Pancreas (tissue), 10 donors: Measurements from ENCODE around the gene GLP2R. TPM values are rescaled to one million over a fixed set of nuclear protein-coding genes. Genes with fewer than 3 reads are reported as not detected.
A peak's percentile ranks its signal among the peaks of the same experiment; 100 is the strongest.

ENCODE experiments used
- ATAC-seq, 4 donors: fragments of 200-7000 bp; cut with Tn5 transposase; one replicate each; pipeline versions ENCODE4 v1.8.0 to v1.9.1; 2020; ENCODE audit warnings: mild to moderate bottlenecking in 4 of 4, moderate library complexity in 4 of 4
- DNase-seq, 6 donors: peaks; one replicate each; pipeline ENCODE4 v3.0.0-alpha.2; 2020
- FAIRE-seq: peaks from 2 replicates; lab custom pipeline; 2012; peaks lifted over from hg19 to GRCh38; lab: Jason Lieb, UNC
- H3K27ac ChIP-seq, 4 donors: fragments of 200-600 bp; sonication (generic); 1 replicate in 3 of 4; 2 replicates in 1 of 4; pipeline versions ENCODE4 v1.5.0 to v1.8.0; 2020
- H3K27me3 ChIP-seq, 4 donors: fragments of 200-600 bp; one replicate each; pipeline ENCODE4 v1.8.0; 2021
- H3K36me3 ChIP-seq, 3 donors: fragments of 200-600 bp; sonication (generic) in 1 of 3; one replicate each; pipeline versions ENCODE4 v1.5.0 to v1.8.0; 2020 to 2021
- H3K4me1 ChIP-seq, 3 donors: fragments of 200-600 bp; one replicate each; pipeline ENCODE4 v1.8.0; 2021
- H3K4me3 ChIP-seq, 4 donors: fragments of 200-600 bp; sonication (generic) in 2 of 4; one replicate each; pipeline versions ENCODE4 v1.5.0 to v1.8.0; 2020 to 2021
- H3K9me3 ChIP-seq, 4 donors: fragments of 200-600 bp; one replicate each; pipeline ENCODE4 v1.8.0; 2021
- WGBS, 2 donors: extraction: QIAGEN DNeasy Blood & Tissue Kit; methylation state at CpG; one replicate each; pipeline ENCODE4 v1.1.7; 2013; 5-methylcytosine and 5-hydroxymethylcytosine counted together
- intact Hi-C, 3 donors: fragments of 100-400 bp; cut with DNase I; formaldehyde crosslinking; loops; one replicate each; pipeline versions ENCODE4 v1.11.1 to v1.14.2; 2022
- polyA plus RNA-seq, 2 donors: library from polyadenylated mRNA; stranded (reverse); fragments of 200-250 nt; gene quantifications; one replicate each; pipeline ENCODE4 v1.2.3, GENCODE V29; 2013
- total RNA-seq, 6 donors: library from RNA; stranded (reverse); fragmentation: NEBNext Ultra II Directional in 4 of 6; extraction: Animal tissue kit (Norgen Biotek cat#: 25700) in 4 of 6; gene quantifications; one replicate each; pipeline versions ENCODE4 v1.2.1 to v1.2.4, GENCODE V29; 2021 to 2023
- TF ChIP-seq, protein P1 (sequence below), 4 donors: fragments of 200-600 bp; sonication (generic) in 3 of 4; IDR thresholded peaks; one replicate each; pipeline versions ENCODE4 v1.5.0 to v1.8.0; 2021; ENCODE audit warnings: antibody characterized with exemption in 4 of 4
- donor health status: healthy with polysubstance abuse.
- donor health status: DM: no; HTN: no; CAD: no; lungs with moderate emphysema.
- donor health status: DM: no; HTN: no; CAD: no.
- donor health status: control.
- donor health status: control.
- donor health status: Bipolar disorder and iron deficiency.
- donor health status: DM: yes; HTN: yes; CAD: no.
- donor health status: DM: no; HTN: no; CAD: no.
- donor health status: DM: no; HTN: no; CAD: no.
- donor health status: DM: yes; HTN: yes; CAD: no.

The GLP2R gene
- total and polyA plus RNA-seq, 8 donors, result 0.39 to 1.7 (median 0.97) TPM

DNA sequence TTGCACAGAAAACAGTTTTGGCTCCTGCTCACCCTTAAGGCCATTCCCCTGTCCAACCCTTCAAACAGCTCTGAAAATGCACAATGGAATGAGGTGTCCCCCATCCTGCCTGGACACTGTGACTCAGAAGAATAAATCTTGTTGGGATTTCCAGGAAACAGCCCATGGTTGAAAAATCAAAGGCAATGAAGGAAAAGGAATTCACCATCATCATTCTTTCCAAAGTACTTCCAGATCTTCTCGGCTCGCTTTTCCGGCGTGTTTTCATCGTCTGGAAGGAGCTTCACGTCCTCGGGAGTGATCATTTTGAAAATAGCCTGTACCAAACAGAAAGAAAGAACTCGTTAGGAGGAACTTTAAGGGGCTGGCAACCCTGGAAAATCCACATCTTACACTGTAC is 75.1 kb downstream of the GLP2R start:
- intact Hi-C loops, result no loop called here
- no peaks in the 10 kb centered on the region for H3K36me3 ChIP-seq
- TF ChIP-seq, protein P1, sequence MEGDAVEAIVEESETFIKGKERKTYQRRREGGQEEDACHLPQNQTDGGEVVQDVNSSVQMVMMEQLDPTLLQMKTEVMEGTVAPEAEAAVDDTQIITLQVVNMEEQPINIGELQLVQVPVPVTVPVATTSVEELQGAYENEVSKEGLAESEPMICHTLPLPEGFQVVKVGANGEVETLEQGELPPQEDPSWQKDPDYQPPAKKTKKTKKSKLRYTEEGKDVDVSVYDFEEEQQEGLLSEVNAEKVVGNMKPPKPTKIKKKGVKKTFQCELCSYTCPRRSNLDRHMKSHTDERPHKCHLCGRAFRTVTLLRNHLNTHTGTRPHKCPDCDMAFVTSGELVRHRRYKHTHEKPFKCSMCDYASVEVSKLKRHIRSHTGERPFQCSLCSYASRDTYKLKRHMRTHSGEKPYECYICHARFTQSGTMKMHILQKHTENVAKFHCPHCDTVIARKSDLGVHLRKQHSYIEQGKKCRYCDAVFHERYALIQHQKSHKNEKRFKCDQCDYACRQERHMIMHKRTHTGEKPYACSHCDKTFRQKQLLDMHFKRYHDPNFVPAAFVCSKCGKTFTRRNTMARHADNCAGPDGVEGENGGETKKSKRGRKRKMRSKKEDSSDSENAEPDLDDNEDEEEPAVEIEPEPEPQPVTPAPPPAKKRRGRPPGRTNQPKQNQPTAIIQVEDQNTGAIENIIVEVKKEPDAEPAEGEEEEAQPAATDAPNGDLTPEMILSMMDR (IDR thresholded peaks at IDR 0.05), result no peak
- H3K27me3 ChIP-seq, result no peaks in the 10 kb centered on the region
- H3K9me3 ChIP-seq, result no peaks in the 10 kb centered on the region
- H3K27ac ChIP-seq, result peak overlapping the region in 1 of 4 donors; percentile 17
- 51 to 62% methylated on average over 8 of the region's 8 CpGs for WGBS, 2 donors
- H3K4me3 ChIP-seq, result no peak overlapping the region
- H3K4me1 ChIP-seq, result no peaks in the 10 kb centered on the region
- DNase-seq (no peak), FAIRE-seq (no peak), ATAC-seq (peak in 2 of 4 donors; percentile 23 to 48)

DNA sequence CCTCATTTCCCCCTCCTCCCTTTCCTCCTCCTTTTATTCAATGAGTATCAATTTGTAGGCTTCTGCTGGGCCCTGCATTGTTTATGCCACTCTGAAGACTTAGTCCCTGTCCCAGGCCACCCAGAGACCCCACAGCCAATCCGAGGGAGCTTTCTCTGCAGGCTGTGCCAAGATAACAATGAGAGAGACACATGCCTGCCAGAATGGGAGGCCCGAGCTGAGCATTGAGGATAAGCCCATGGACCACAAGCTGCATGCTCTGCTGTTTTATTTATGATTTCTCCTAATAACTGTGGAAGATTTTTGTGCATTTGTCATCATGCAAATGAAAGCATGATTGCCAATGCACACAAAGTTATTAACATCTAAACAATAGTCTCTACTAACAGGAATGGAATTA is 76.4 kb downstream of the GLP2R start:
- Histone ChIP-seq H3K36me3 (no peaks in the 10 kb centered on the region), H3K9me3 (no peaks in the 10 kb centered on the region), H3K4me3 (no peak overlapping the region), H3K27ac (no peak overlapping the region), H3K27me3 (no peaks in the 10 kb centered on the region), H3K4me1 (no peaks in the 10 kb centered on the region)
- TF ChIP-seq, protein P1 (IDR thresholded peaks at IDR 0.05), result no peak
- DNase-seq (no peak), FAIRE-seq (no peak), ATAC-seq (no peak)
- intact Hi-C loops, result no loop called here
- WGBS, 2 donors, result 9 to 17% methylated on average over 2 of the region's 2 CpGs

DNA sequence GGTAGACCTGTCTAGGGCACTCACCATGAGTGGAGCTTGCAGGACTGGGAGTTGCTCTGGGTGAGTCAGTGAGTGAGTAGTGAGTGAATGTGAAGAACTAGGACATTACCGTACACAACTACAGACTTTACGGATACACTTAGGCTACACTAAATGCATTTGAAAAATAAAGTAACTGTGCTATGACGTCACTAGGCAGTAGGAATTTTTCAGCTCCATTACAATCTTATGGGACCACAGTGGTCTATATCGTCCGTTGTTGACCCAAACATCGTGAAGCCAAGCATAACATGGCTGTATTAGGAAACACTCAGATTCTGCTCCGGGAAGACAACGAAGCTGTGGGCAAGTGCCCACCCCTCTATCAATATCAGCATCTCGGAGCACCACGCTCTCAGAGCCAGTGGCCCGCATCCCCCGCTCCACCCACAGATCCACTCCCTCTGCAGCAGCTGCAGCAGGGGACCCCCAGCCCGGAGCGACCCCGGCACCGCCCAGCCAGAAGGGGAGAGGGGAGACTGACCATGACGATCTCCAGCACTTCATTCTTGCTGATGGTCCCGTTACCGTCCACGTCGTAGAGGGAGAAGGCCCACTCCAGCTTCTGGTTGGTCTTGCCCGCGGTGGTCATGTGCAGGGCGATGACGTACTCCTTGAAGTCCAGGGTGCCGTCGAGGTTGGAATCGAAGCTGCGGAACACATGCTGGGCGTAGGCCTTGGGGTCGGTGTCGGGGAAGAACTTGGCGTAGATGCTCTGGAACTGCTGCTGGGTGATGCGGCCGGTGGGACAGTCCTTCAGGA is 78.8 kb downstream of the GLP2R start:
- Histone ChIP-seq H3K36me3 (no peaks in the 10 kb centered on the region), H3K9me3 (no peaks in the 10 kb centered on the region), H3K4me1 (no peaks in the 10 kb centered on the region), H3K4me3 (no peak overlapping the region), H3K27me3 (no peaks in the 10 kb centered on the region), H3K27ac (no peak overlapping the region)
- WGBS, 2 donors, result 83 to 91% methylated on average over 35 of the region's 35 CpGs
- TF ChIP-seq, protein P1 (IDR thresholded peaks at IDR 0.05), result no peak
- FAIRE-seq, result no peak
- intact Hi-C loops, result no loop called here
- DNase-seq, result no peak
- ATAC-seq, result no peak

GRCh38 chr17:9905078-9905415 is 79.3 kb downstream of the GLP2R start, which contains the start of gene RCVRN:
Gene RCVRN, minus strand, starts transcription at chr17:9905271. Its CDS starts 91 bp downstream, at chr17:9905180.
- FAIRE-seq, result no peak

More at GRCh38 chr17:9905078-9905415, 79.3 kb downstream of the GLP2R start, which contains the start of gene RCVRN:
- ATAC-seq, result no peak
- Histone ChIP-seq H3K9me3 (no peaks in the 10 kb centered on the region), H3K4me3 (no peak within 1 kb of the TSS), H3K36me3 (no peaks in the 10 kb centered on the region), H3K27me3 (no peaks in the 10 kb centered on the region), H3K27ac (no peak within 1 kb of the TSS), H3K4me1 (no peaks in the 10 kb centered on the region)
- 73 to 77% methylated on average over 11 of the region's 11 CpGs for WGBS, 2 donors
- TF ChIP-seq, protein P1 (IDR thresholded peaks at IDR 0.05), result no peak
- DNase-seq, result no peak
- intact Hi-C loops, result no loop called here
